ENCODE measurements around the gene CDH13. TPM values are rescaled to one million over a fixed set of nuclear protein-coding genes. Genes with fewer than 3 reads are reported as not detected.

CDH13 gene
- total and polyA plus RNA-seq, 9 of the 15 experiments (the other 6 are each of a cell fraction or from before 2014, with no cell fraction given) = 0.03 TPM; not detected in 8

DNA sequence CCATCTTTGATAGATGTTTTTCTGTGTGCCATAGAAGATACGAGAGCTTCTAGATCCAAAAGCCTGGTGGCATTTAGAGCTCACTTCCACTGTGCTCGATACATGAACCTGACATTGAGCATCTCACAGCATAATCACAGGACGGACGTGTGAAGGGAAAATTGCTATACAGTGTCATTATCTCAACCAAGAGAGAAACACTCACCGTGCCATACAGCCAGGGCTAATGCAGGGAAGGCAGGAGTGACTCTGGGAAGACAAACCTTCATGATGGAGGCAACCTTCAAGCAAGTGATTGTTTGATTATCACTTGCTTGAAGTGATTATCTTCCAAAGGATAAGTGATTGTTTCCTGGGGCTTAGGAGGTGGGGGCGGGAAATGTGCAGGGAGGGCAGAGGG lies 962.8 kb downstream of the CDH13 start (continued):
- TF ChIP-seq, protein P1, sequence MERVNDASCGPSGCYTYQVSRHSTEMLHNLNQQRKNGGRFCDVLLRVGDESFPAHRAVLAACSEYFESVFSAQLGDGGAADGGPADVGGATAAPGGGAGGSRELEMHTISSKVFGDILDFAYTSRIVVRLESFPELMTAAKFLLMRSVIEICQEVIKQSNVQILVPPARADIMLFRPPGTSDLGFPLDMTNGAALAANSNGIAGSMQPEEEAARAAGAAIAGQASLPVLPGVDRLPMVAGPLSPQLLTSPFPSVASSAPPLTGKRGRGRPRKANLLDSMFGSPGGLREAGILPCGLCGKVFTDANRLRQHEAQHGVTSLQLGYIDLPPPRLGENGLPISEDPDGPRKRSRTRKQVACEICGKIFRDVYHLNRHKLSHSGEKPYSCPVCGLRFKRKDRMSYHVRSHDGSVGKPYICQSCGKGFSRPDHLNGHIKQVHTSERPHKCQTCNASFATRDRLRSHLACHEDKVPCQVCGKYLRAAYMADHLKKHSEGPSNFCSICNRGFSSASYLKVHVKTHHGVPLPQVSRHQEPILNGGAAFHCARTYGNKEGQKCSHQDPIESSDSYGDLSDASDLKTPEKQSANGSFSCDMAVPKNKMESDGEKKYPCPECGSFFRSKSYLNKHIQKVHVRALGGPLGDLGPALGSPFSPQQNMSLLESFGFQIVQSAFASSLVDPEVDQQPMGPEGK (CRISPR knock-in tag; IDR thresholded peaks at IDR 0.05; ENCODE audit: borderline replicate concordance) = no peak
- TF ChIP-seq, protein P2, sequence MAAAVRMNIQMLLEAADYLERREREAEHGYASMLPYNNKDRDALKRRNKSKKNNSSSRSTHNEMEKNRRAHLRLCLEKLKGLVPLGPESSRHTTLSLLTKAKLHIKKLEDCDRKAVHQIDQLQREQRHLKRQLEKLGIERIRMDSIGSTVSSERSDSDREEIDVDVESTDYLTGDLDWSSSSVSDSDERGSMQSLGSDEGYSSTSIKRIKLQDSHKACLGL (CRISPR knock-in tag; IDR thresholded peaks at IDR 0.05; ENCODE audit: borderline replicate concordance, poor library complexity, severe bottlenecking) = no peak
- TF ChIP-seq MIER1 (IDR thresholded peaks at IDR 0.05; ENCODE audit: low read depth) = no peak
- TF ChIP-seq YBX1 (IDR thresholded peaks at IDR 0.05) = no peak
- TF ChIP-seq HEY1 (CRISPR knock-in tag; IDR thresholded peaks at IDR 0.05; ENCODE audit: borderline replicate concordance) = no peak
- TF ChIP-seq, protein P3, sequence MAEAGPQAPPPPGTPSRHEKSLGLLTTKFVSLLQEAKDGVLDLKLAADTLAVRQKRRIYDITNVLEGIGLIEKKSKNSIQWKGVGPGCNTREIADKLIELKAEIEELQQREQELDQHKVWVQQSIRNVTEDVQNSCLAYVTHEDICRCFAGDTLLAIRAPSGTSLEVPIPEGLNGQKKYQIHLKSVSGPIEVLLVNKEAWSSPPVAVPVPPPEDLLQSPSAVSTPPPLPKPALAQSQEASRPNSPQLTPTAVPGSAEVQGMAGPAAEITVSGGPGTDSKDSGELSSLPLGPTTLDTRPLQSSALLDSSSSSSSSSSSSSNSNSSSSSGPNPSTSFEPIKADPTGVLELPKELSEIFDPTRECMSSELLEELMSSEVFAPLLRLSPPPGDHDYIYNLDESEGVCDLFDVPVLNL (CRISPR knock-in tag; IDR thresholded peaks at IDR 0.05; ENCODE audit: low read depth) = no peak
- TF ChIP-seq, protein P4, sequence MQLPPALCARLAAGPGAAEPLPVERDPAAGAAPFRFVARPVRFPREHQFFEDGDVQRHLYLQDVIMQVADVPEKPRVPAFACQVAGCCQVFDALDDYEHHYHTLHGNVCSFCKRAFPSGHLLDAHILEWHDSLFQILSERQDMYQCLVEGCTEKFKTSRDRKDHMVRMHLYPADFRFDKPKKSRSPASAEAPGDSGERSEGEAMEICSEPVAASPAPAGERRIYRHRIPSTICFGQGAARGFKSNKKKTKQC (CRISPR knock-in tag; IDR thresholded peaks at IDR 0.05) = no peak
- no peak for TF ChIP-seq NELFE (IDR thresholded peaks at IDR 0.05; ENCODE audit: insufficient read depth, insufficient read length)
- no peak for TF ChIP-seq JUN (IDR thresholded peaks at IDR 0.05; ENCODE audit: borderline replicate concordance, low read depth, low read length)
- no peak for TF ChIP-seq JUN (CRISPR knock-in tag; IDR thresholded peaks at IDR 0.05; ENCODE audit: borderline replicate concordance)
- TF ChIP-seq ZNF586 (CRISPR knock-in tag; conservative IDR thresholded peaks at IDR 0.05) = no peak
- TF ChIP-seq NRF1 (conservative IDR thresholded peaks at IDR 0.05 in 1 of 2, IDR thresholded peaks at IDR 0.05 in 1 of 2) = no peak
- TF ChIP-seq, protein P5, sequence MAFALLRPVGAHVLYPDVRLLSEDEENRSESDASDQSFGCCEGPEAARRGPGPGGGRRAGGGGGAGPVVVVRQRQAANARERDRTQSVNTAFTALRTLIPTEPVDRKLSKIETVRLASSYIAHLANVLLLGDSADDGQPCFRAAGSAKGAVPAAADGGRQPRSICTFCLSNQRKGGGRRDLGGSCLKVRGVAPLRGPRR (CRISPR knock-in tag; IDR thresholded peaks at IDR 0.05) = no peak

Measured in K562 (cell line).